Neural progenitor cell (in vitro differentiated cells): ENCODE data around the gene BLOC1S1.

ENCODE experiments used
- CTCF ChIP-seq: fragments of 200-600 bp; sonication (generic); IDR thresholded peaks from 2 replicates; pipeline ENCODE4 v1.5.1; 2017; ENCODE audit warnings: antibody characterized with exemption, mild to moderate bottlenecking
- EZH2 ChIP-seq: fragments of 200-600 bp; sonication (generic); IDR thresholded peaks from 2 replicates; pipeline ENCODE4 v1.6.1; 2017; ENCODE audit warnings: antibody characterized with exemption, mild to moderate bottlenecking, moderate library complexity

GRCh38 chr12:55704824-55705718 lies 10.8 kb upstream of the BLOC1S1 start:
- TF ChIP-seq CTCF: no peak
- TF ChIP-seq EZH2: no peak
